GM10266 (cell line): ENCODE data around the gene OR6P1.

ENCODE experiments used
- DNase-seq: peaks from one replicate; pipeline ENCODE4 v3.0.0; 2012; ENCODE audit errors: extremely low spot score
- CTCF ChIP-seq: IDR thresholded peaks from 2 replicates; pipeline ENCODE4 v1.5.1; 2012; ENCODE audit warnings: mild to moderate bottlenecking, low read depth; ENCODE audit not compliant: control insufficient read depth, insufficient read depth; ENCODE audit errors: missing control alignments

Gene OR6P1

GRCh38 chr1:158583962-158584361 is 13.6 kb upstream of the OR6P1 start:
- TF ChIP-seq CTCF = no peak
- DNase-seq = no peak

GRCh38 chr1:158579733-158580132 is 9.4 kb upstream of the OR6P1 start, which contains the start of gene OR10X1:
TSS of gene OR10X1 (minus strand) at chr1:158579899. CDS start at chr1:158579899, 0 bp downstream.
- TF ChIP-seq CTCF = no peak
- no peak for DNase-seq

GRCh38 chr1:158577561-158577960 is 7.2 kb upstream of the OR6P1 start:
- no peak for DNase-seq
- TF ChIP-seq CTCF = no peak

- DNase-seq = no peak
- TF ChIP-seq CTCF = no peak
Observed at GRCh38 chr1:158572226-158572625, 1.8 kb upstream of the OR6P1 start.

DNA sequence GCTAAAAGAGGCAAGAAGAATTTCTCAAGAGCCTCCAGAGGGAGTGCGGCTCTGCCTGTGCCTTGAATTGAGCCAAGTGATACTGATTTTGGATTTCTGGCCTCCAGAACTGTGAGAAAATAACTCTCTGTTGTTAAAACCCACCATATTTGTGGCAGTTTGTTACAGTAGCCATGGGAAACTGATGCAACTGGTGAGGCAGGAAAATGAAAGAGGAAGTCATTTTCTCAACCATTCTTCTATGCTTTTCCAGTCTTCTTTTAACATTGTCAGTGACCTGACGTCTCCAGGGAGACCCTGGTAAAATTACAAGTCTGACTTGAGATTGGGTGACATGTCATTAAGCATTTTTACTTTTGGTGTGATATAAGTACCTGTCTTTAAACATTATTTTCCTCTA is 5.8 kb downstream of the OR6P1 start:
- DNase-seq = no peak

GRCh38 chr1:158563853-158564252 is 6.5 kb downstream of the OR6P1 start:
- no peak for TF ChIP-seq CTCF
- no peak for DNase-seq

More for the DNA sequence above, 5.8 kb downstream of the OR6P1 start:
- TF ChIP-seq CTCF = no peak

DNA sequence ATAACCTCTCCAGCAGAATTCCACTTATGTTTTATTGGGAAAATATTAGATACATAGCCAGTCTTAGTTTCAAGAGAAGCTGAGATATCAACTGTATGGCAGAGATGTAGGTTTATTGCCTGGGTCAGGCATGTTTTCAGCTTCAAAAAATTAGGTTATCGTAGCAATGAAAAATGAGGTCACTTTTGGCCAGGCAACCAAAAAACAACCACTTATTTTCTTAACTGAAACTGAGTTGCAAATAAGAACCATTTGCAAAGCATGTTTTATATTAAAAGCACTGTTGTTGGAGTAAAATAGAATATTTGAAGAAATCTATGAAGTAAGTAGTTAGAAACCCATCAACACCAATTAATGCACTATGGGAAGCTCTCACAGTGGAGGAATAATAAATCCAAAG is 10.7 kb downstream of the OR6P1 start:
- TF ChIP-seq CTCF = no peak

More for the DNA sequence above, 10.7 kb downstream of the OR6P1 start:
- no peak for DNase-seq
